ENCODE results near the gene DNM3. TPM values are rescaled to one million over a fixed set of nuclear protein-coding genes. Genes with fewer than 3 reads are reported as not detected.

Gene DNM3
- total RNA-seq, 2 experiments from 2014 or later: 1.6 to 1.8 TPM

DNA sequence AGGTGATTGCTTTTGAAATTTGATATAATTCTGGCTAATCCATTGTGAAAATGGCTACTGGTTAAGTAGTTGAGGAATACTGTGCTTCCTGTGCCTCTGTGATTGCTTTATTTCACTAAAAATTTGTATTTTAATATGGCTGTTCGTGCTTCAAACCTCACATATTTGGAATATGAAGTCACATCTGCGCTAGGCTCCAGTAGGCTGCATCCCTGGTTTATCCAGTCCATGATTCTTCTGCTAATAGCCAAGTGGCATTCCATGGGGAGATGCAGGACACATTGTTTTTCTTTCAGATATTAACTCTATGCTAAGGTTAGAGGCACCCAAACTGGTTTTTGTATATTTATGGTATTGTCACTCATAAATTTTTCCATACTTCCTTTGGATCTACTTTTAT lies 25.9 kb downstream of the DNM3 start:
- intact Hi-C loops (cut with DNase I, micrococcal nuclease): no loop called here
- no peaks in the 10 kb centered on the region for H3K36me3 ChIP-seq (ENCODE audit: insufficient read depth, low read length)
- no peaks in the 10 kb centered on the region for H3K27me3 Mint-ChIP-seq
- no peaks in the 10 kb centered on the region for H3K9me3 ChIP-seq (ENCODE audit: control insufficient read depth in 1 of 2, insufficient read depth in 1 of 2, low read length in 2 of 2)
- no peak overlapping the region for H3K4me3 ChIP-seq (ENCODE audit: low read length)
- H3K27ac Mint-ChIP-seq: no peak overlapping the region
- no peaks in the 10 kb centered on the region for H3K9me3 Mint-ChIP-seq
- CTCF ChIA-PET: no interaction called here
- ATAC-seq (ENCODE audit: poor library complexity) (no peak), DNase-seq (no peak)
- H3K27me3 ChIP-seq (ENCODE audit: control insufficient read depth in 1 of 2, insufficient read depth in 2 of 2, low read length in 2 of 2): no peaks in the 10 kb centered on the region
- no peak overlapping the region for H3K4me3 Mint-ChIP-seq
- no peak overlapping the region for H3K27ac ChIP-seq (ENCODE audit: low read depth in 1 of 2, low read length in 2 of 2)
- H3K4me1 ChIP-seq (ENCODE audit: insufficient read depth, low read length): no peaks in the 10 kb centered on the region
- POLR2A ChIA-PET: no interaction called here
- no peaks in the 10 kb centered on the region for H3K36me3 Mint-ChIP-seq (ENCODE audit: low read depth)
- H3K4me1 Mint-ChIP-seq (ENCODE audit: low read depth): no peaks in the 10 kb centered on the region
- TF ChIP-seq, protein P1, sequence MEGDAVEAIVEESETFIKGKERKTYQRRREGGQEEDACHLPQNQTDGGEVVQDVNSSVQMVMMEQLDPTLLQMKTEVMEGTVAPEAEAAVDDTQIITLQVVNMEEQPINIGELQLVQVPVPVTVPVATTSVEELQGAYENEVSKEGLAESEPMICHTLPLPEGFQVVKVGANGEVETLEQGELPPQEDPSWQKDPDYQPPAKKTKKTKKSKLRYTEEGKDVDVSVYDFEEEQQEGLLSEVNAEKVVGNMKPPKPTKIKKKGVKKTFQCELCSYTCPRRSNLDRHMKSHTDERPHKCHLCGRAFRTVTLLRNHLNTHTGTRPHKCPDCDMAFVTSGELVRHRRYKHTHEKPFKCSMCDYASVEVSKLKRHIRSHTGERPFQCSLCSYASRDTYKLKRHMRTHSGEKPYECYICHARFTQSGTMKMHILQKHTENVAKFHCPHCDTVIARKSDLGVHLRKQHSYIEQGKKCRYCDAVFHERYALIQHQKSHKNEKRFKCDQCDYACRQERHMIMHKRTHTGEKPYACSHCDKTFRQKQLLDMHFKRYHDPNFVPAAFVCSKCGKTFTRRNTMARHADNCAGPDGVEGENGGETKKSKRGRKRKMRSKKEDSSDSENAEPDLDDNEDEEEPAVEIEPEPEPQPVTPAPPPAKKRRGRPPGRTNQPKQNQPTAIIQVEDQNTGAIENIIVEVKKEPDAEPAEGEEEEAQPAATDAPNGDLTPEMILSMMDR (IDR thresholded peaks at IDR 0.05): no peak

DNA sequence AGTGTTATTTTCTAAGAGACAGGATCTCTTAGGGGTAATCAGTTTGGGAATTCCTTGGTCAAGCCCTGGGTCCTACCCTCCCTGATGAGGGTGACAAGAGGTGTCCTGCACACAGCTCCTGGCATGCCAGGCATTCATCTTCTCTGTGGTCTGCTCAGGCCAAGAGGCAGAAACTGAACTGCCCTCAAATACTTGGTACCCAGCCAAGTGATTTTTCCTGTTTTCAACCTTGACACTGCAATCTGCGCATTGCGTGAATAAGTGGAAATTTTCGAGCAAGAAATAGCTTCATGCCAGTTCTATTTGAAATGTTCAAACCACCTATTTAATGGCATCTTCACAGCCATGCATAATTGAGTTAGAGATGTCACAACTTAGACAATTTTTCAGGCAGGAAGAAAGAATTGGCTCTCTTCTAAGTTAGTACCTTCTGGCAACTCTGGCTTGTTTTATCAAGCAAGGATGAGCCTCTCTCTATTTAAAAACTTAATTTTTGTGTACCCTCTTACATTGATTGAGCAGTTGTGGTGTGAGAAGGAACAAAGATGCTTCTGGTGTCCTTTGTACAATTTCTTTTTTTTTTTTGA lies 27.0 kb downstream of the DNM3 start:
- ATAC-seq (ENCODE audit: poor library complexity) (no peak), DNase-seq (no peak)
- CTCF ChIA-PET: no interaction called here
- Mint-ChIP-seq H3K36me3 (ENCODE audit: low read depth) (no peaks in the 10 kb centered on the region), H3K27ac (no peak overlapping the region), H3K27me3 (no peaks in the 10 kb centered on the region), H3K4me1 (ENCODE audit: low read depth) (no peaks in the 10 kb centered on the region), H3K4me3 (no peak overlapping the region), H3K9me3 (no peaks in the 10 kb centered on the region)
- POLR2A ChIA-PET: no interaction called here
- no peaks in the 10 kb centered on the region for H3K9me3 ChIP-seq (ENCODE audit: control insufficient read depth in 1 of 2, insufficient read depth in 1 of 2, low read length in 2 of 2)
- intact Hi-C loops (cut with DNase I, micrococcal nuclease): no loop called here
- H3K27me3 ChIP-seq (ENCODE audit: control insufficient read depth in 1 of 2, insufficient read depth in 2 of 2, low read length in 2 of 2): no peaks in the 10 kb centered on the region
- no peaks in the 10 kb centered on the region for H3K36me3 ChIP-seq (ENCODE audit: insufficient read depth, low read length)
- no peak overlapping the region for H3K4me3 ChIP-seq (ENCODE audit: low read length)
- no peaks in the 10 kb centered on the region for H3K4me1 ChIP-seq (ENCODE audit: insufficient read depth, low read length)
- H3K27ac ChIP-seq (ENCODE audit: low read depth in 1 of 2, low read length in 2 of 2): no peak overlapping the region
- TF ChIP-seq, protein P1 (IDR thresholded peaks at IDR 0.05): no peak

DNA sequence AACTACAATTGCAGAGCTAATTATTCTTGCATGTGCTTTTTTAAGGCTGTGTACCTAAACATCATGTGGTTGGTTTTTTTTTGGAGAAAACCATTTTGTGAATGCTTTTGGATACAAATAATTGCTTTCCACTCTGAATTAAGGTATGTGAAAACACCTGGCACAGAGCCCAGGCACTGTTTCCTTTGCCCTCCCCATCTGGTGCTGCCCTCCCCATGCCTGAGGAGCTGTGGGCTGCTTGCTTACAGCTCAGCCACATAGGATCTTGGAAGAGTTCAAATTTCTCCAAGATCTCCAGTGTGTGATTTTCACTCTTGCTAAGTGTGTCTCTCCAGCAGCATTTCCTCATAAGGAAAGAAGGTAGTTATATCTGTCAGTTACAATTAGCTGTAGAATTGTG lies 27.8 kb downstream of the DNM3 start:
- Histone ChIP-seq H3K27ac (ENCODE audit: low read depth in 1 of 2, low read length in 2 of 2) (no peak overlapping the region), H3K4me3 (ENCODE audit: low read length) (no peak overlapping the region), H3K9me3 (ENCODE audit: control insufficient read depth in 1 of 2, insufficient read depth in 1 of 2, low read length in 2 of 2) (no peaks in the 10 kb centered on the region), H3K27me3 (ENCODE audit: control insufficient read depth in 1 of 2, insufficient read depth in 2 of 2, low read length in 2 of 2) (no peaks in the 10 kb centered on the region), H3K36me3 (ENCODE audit: insufficient read depth, low read length) (no peaks in the 10 kb centered on the region), H3K4me1 (ENCODE audit: insufficient read depth, low read length) (no peaks in the 10 kb centered on the region)
- Mint-ChIP-seq H3K4me3 (no peak overlapping the region), H3K36me3 (ENCODE audit: low read depth) (no peaks in the 10 kb centered on the region), H3K27me3 (no peaks in the 10 kb centered on the region), H3K27ac (no peak overlapping the region), H3K9me3 (no peaks in the 10 kb centered on the region), H3K4me1 (ENCODE audit: low read depth) (no peaks in the 10 kb centered on the region)
- ATAC-seq (ENCODE audit: poor library complexity) (no peak), DNase-seq (no peak)
- POLR2A ChIA-PET: no interaction called here
- TF ChIP-seq, protein P1 (IDR thresholded peaks at IDR 0.05): no peak
- CTCF ChIA-PET: no interaction called here
- intact Hi-C loops (cut with DNase I, micrococcal nuclease): no loop called here

Measured in CD4-positive, alpha-beta T cell (primary cell).